GM12878 (cell line): ENCODE results near the gene SNED1. TPM values are rescaled to one million over a fixed set of nuclear protein-coding genes. Genes with fewer than 3 reads are reported as not detected.
A peak's percentile ranks its signal among the peaks of the same experiment; 100 is the strongest.

Experiments
- ATAC-seq: fragments of 200-7000 bp; cut with Tn5 transposase; 3 replicates; pipeline ENCODE4 v1.9.1; 2020; ENCODE audit warnings: mild to moderate bottlenecking, moderate library complexity
- BruUV-seq: library from RNA; stranded (reverse); fragments of 400-500 nt; replicated peaks from 2 replicates; lab custom pipeline; 2021; lab: Mats Ljungman, UMichigan
- CTCF ChIA-PET: fragments of 300-600 bp; sonication (Branson Sonifier 250); formaldehyde crosslinking; extraction: SDS; loops from one replicate; lab custom pipeline; 2021; ENCODE audit warnings: inconsistent platforms; lab: Yijun Ruan, JAX
- POLR2A ChIA-PET: fragments of 350-600 bp; formaldehyde crosslinking; extraction: SDS; loops from one replicate; lab custom pipeline; 2021; ENCODE audit warnings: inconsistent platforms; lab: Charles Lee
- RAD21 ChIA-PET: fragments of 300-600 bp; sonication (Branson Sonifier 250); formaldehyde crosslinking; loops from one replicate; lab custom pipeline; 2023; ENCODE audit warnings: antibody characterized with exemption; ENCODE audit not compliant: unreplicated experiment; lab: Charles Lee
- SMC1A ChIA-PET: fragments of 300-600 bp; sonication (Branson Sonifier 250); formaldehyde crosslinking; loops from one replicate; lab custom pipeline; 2023; ENCODE audit not compliant: unreplicated experiment, uncharacterized antibody; lab: Charles Lee
- DNase-seq: peaks from one replicate; pipeline ENCODE4 v3.0.0-alpha.2; 2011; ENCODE audit warnings: low read depth, low spot score
- FAIRE-seq: peaks from 3 replicates; lab custom pipeline; 2011; peaks lifted over from hg19 to GRCh38; lab: Jason Lieb, UNC
- H2AFZ ChIP-seq: 2 replicates; pipeline ENCODE4 v1.6.0; 2011; ENCODE audit warnings: low read depth, low read length, control low read depth; ENCODE audit not compliant: control insufficient read depth
- H3K27ac ChIP-seq: 2 replicates; pipeline ENCODE4 v1.5.1; 2011; ENCODE audit warnings: control low read depth; ENCODE audit not compliant: control insufficient read depth, insufficient read depth
- H3K27me3 ChIP-seq, 2 experiments: replicated peaks in 1 of 2; 2 replicates each; pipeline versions ENCODE4 v1.6.0 to v1.6.1; 2011; ENCODE audit warnings: low read length in 1 of 2; ENCODE audit not compliant: control insufficient read depth in 2 of 2, insufficient read depth in 2 of 2
- H3K36me3 ChIP-seq, 2 experiments: 2 replicates each; pipeline ENCODE4 v1.5.1; 2011; ENCODE audit warnings: low read length in 1 of 2; ENCODE audit not compliant: control insufficient read depth in 2 of 2, insufficient read depth in 2 of 2
- H3K4me1 ChIP-seq: 2 replicates; pipeline ENCODE4 v1.6.1; 2011; ENCODE audit warnings: mild to moderate bottlenecking, low read length, moderate library complexity, mixed read lengths; ENCODE audit not compliant: control insufficient read depth, insufficient read depth
- H3K4me2 ChIP-seq: 2 replicates; pipeline ENCODE4 v1.6.0; 2011; ENCODE audit warnings: control low read depth; ENCODE audit not compliant: control insufficient read depth, insufficient read depth
- H3K4me3 ChIP-seq: fragments of 200-600 bp; sonication (generic); 2 replicates; pipeline ENCODE4 v1.5.1; 2016
- H3K79me2 ChIP-seq: 2 replicates; pipeline ENCODE4 v1.6.0; 2011; ENCODE audit warnings: low read length; ENCODE audit not compliant: control insufficient read depth, insufficient read depth
- H3K9ac ChIP-seq: 2 replicates; pipeline ENCODE4 v1.8.0; 2011; ENCODE audit warnings: low read length, control low read depth, mixed read lengths; ENCODE audit not compliant: control insufficient read depth, insufficient read depth
- H3K9me3 ChIP-seq: replicated peaks from 3 replicates; pipeline ENCODE4 v1.5.1; 2011; ENCODE audit warnings: mild to moderate bottlenecking, low read length; ENCODE audit not compliant: control insufficient read depth, insufficient read depth
- H4K20me1 ChIP-seq: 2 replicates; pipeline ENCODE4 v1.6.0; 2011; ENCODE audit not compliant: control insufficient read depth, insufficient read depth
- BHLHE40 ChIP-seq, 2 experiments: fragments of 450-650 bp in 1 of 2; IDR thresholded peaks; 2 replicates each; pipeline ENCODE4 v1.6.1; 2011 to 2017; ENCODE audit warnings: low read depth in 2 of 2, borderline replicate concordance in 1 of 2, improper control_type of control experiment in 1 of 2, low read length in 1 of 2, mild to moderate bottlenecking in 1 of 2
- CTCF ChIP-seq, 3 experiments: IDR thresholded peaks in 2 of 3; conservative IDR thresholded peaks in 1 of 3; 2 replicates each; pipeline ENCODE4 v1.5.1; 2011; ENCODE audit warnings: low read depth in 3 of 3, low read length in 3 of 3, mild to moderate bottlenecking in 3 of 3, control low read depth in 2 of 3, moderate library complexity in 2 of 3, inconsistent platforms in 1 of 3, mixed read lengths in 1 of 3; ENCODE audit not compliant: control insufficient read depth in 2 of 3, insufficient read depth in 1 of 3; ENCODE audit errors: extremely low read depth in 1 of 3
- E2F4 ChIP-seq: IDR thresholded peaks from 2 replicates; pipeline ENCODE4 v1.6.1; 2012; ENCODE audit warnings: low read depth, low read length, improper control_type of control experiment
- E2F8 ChIP-seq: fragments of 450-650 bp; IDR thresholded peaks from 2 replicates; pipeline ENCODE4 v1.6.1; 2018; ENCODE audit warnings: mild to moderate bottlenecking, low read depth, moderate library complexity; ENCODE audit not compliant: partially characterized antibody
- ETV6 ChIP-seq, 2 experiments: fragments of 450-650 bp in 1 of 2; IDR thresholded peaks in 1 of 2; conservative IDR thresholded peaks in 1 of 2; 2 replicates each; pipeline ENCODE4 v1.6.1; 2014; ENCODE audit warnings: antibody characterized with exemption in 1 of 2, borderline replicate concordance in 1 of 2, low read depth in 1 of 2, mild to moderate bottlenecking in 1 of 2, moderate library complexity in 1 of 2
- FOXM1 ChIP-seq: IDR thresholded peaks from 2 replicates; pipeline ENCODE4 v1.6.1; 2012; ENCODE audit warnings: low read depth, mild to moderate bottlenecking, inconsistent platforms, low read length, moderate library complexity
- HDGF ChIP-seq: fragments of 450-650 bp; IDR thresholded peaks from 2 replicates; pipeline ENCODE4 v1.6.1; 2016; ENCODE audit warnings: antibody characterized with exemption
- KAT2A ChIP-seq: conservative IDR thresholded peaks from 2 replicates; pipeline ENCODE4 v1.6.1; 2011; ENCODE audit warnings: low read depth, low read length; ENCODE audit not compliant: control insufficient read depth
- POLR2AphosphoS5 ChIP-seq: IDR thresholded peaks from 2 replicates; pipeline ENCODE4 v1.6.1; 2011; ENCODE audit warnings: mild to moderate bottlenecking, low read length, inconsistent platforms
- STAT3 ChIP-seq: IDR thresholded peaks from 2 replicates; pipeline ENCODE4 v1.6.1; 2011; ENCODE audit warnings: low read depth, low read length, improper control_type of control experiment
- TCF3 ChIP-seq: IDR thresholded peaks from 2 replicates; pipeline ENCODE4 v1.6.1; 2012; ENCODE audit warnings: low read depth, mild to moderate bottlenecking, low read length, borderline replicate concordance; ENCODE audit not compliant: insufficient read depth
- WGBS: methylation state at CpG from one replicate; pipeline ENCODE4 v1.1.6; 2016; ENCODE audit warnings: low lambda C conversion rate; ENCODE audit not compliant: insufficient replicate concordance, insufficient coverage; ENCODE audit errors: missing lambda C conversion rate; 5-methylcytosine and 5-hydroxymethylcytosine counted together
- in situ Hi-C: fragments of 300-500 bp; cut with MboI; formaldehyde crosslinking; loops from 9 replicates; pipeline ENCODE4 v1.14.3; 2018; ENCODE audit warnings: mixed read lengths
- intact Hi-C: fragments of 100-400 bp; cut with micrococcal nuclease; formaldehyde crosslinking; loops from one replicate; pipeline ENCODE4 v1.14.2; 2022; ENCODE audit not compliant: unreplicated experiment
- polyA plus RNA-seq, 11 experiments: library from polyadenylated mRNA; depleted of rRNA in 4 of 11; unstranded in 6 of 11; stranded (reverse) in 5 of 11; fragments of >200 nt; fragmentation: Nextera tagmentation in 4 of 11; fragmentation: Illumina TruSeq in 1 of 11; extraction: Ambion mirVana in 4 of 11; extraction: Trizol in 1 of 11; gene quantifications; 1 replicate in 1 of 11; 2 replicates in 10 of 11; pipeline versions ENCODE4 v1.2.1 to v1.2.3, GENCODE V29; 2011 to 2016; ENCODE audit warnings: inconsistent platforms in 2 of 11, missing spikeins in 2 of 11, low read depth in 1 of 11
- total RNA-seq, 4 experiments: library from RNA; depleted of rRNA in 3 of 4; stranded (reverse); fragments of >200 nt in 3 of 4; fragmentation: Illumina TruSeq in 1 of 4; extraction: Trizol in 1 of 4; gene quantifications; 2 replicates each; pipeline versions ENCODE4 v1.2.1 to v1.2.3, GENCODE V29; 2013 to 2021

Gene SNED1
- total and polyA plus RNA-seq, 10 of the 15 experiments (the other 5 are each of a cell fraction or from before 2014, with no cell fraction given): 0.05 to 8.4 (median 3.0) TPM

- no peak for TF ChIP-seq STAT3
- TF ChIP-seq ETV6 (conservative IDR thresholded peaks at IDR 0.05 in 1 of 2, IDR thresholded peaks at IDR 0.05 in 1 of 2; ENCODE audit: borderline replicate concordance in 1 of 2, low read depth in 1 of 2): no peak
- no peak for TF ChIP-seq BHLHE40 (IDR thresholded peaks at IDR 0.05; ENCODE audit: borderline replicate concordance in 1 of 2, low read depth in 2 of 2, low read length in 1 of 2)
- no peak for TF ChIP-seq POLR2AphosphoS5
- TF ChIP-seq FOXM1: no peak
- no peak for TF ChIP-seq TCF3
- TF ChIP-seq E2F4: no peak
- TF ChIP-seq, all 136 proteins: peak for 0
These were observed 30.5 kb upstream of the SNED1 start (continued) for GRCh38 chr2:240967681-240968621.

- H3K9me3 ChIP-seq: no peaks in the 10 kb centered on the region
- SMC1A ChIA-PET: no interaction called here
- no peak for DNase-seq
- RAD21 ChIA-PET: no interaction called here
- intact Hi-C loops: no loop called here
- no peaks in the 10 kb centered on the region; a peak in 1 of 4 replicates for H3K27me3 ChIP-seq
- CTCF ChIA-PET: no interaction called here
- no peaks in the 10 kb centered on the region for H4K20me1 ChIP-seq
- no TSS peak for BruUV-seq
- in situ Hi-C loops: no loop called here
- ATAC-seq: peak; percentile 70
- POLR2A ChIA-PET: no interaction called here
- no peak overlapping the region for H2AFZ ChIP-seq
- no peak for TF ChIP-seq KAT2A
- no peak for TF ChIP-seq HDGF
- peak in 1 of 3 experiments; percentile 15; a peak in 1 of 6 replicates for TF ChIP-seq CTCF (IDR thresholded peaks at IDR 0.05 in 2 of 3, conservative IDR thresholded peaks at IDR 0.05 in 1 of 3; ENCODE audit: control insufficient read depth in 2 of 3, extremely low read depth in 1 of 3, insufficient read depth in 1 of 3, low read depth in 3 of 3, low read length in 3 of 3)
- no peak for TF ChIP-seq E2F8
- no peak overlapping the region for H3K4me2 ChIP-seq
- H3K9ac ChIP-seq: no peak overlapping the region
- FAIRE-seq: no peak
- no peaks in the 10 kb centered on the region for H3K4me1 ChIP-seq
- no peak overlapping the region for H3K4me3 ChIP-seq
- no peaks in the 10 kb centered on the region for H3K36me3 ChIP-seq
- H3K27ac ChIP-seq: no peak overlapping the region
- no peaks in the 10 kb centered on the region for H3K79me2 ChIP-seq
- whole genome bisulfite sequencing: 51% methylated on average over 15 of the region's 15 CpGs
These were observed 29.4 kb upstream of the SNED1 start for GRCh38 chr2:240968731-240969624.
